Keratinocyte (primary cell): ENCODE data around the gene PLXND1. TPM values are rescaled to one million over a fixed set of nuclear protein-coding genes. Genes with fewer than 3 reads are reported as not detected.

Source experiments
- DNase-seq: peaks from one replicate; pipeline ENCODE4 v3.0.0-alpha.2; 2011; ENCODE audit warnings: low read depth, missing footprints, low spot score
- FAIRE-seq: peaks from 2 replicates; lab custom pipeline; 2011; peaks lifted over from hg19 to GRCh38; lab: Jason Lieb, UNC
- H2AFZ ChIP-seq: 2 replicates; pipeline ENCODE4 v1.6.0; 2012; ENCODE audit warnings: low read length, control low read depth, inconsistent platforms; ENCODE audit not compliant: control insufficient read depth
- H3K27ac ChIP-seq: 2 replicates; pipeline ENCODE4 v1.5.1; 2011; ENCODE audit warnings: low read length; ENCODE audit not compliant: control insufficient read depth, insufficient read depth
- H3K27me3 ChIP-seq: 3 replicates; pipeline ENCODE4 v1.6.0; 2011; ENCODE audit warnings: low read length; ENCODE audit not compliant: control insufficient read depth, insufficient read depth; ENCODE audit errors: extremely low read depth
- H3K36me3 ChIP-seq, 2 experiments: 2 replicates in 1 of 2; 3 replicates in 1 of 2; pipeline ENCODE4 v1.5.1; 2011; ENCODE audit warnings: low read length in 2 of 2, mild to moderate bottlenecking in 1 of 2; ENCODE audit not compliant: control insufficient read depth in 2 of 2, insufficient read depth in 2 of 2; ENCODE audit errors: extremely low read depth in 1 of 2
- H3K4me1 ChIP-seq: 3 replicates; pipeline ENCODE4 v1.5.1; 2011; ENCODE audit warnings: low read length; ENCODE audit not compliant: control insufficient read depth, insufficient read depth; ENCODE audit errors: extremely low read depth
- H3K4me2 ChIP-seq: 3 replicates; pipeline ENCODE4 v1.6.0; 2011; ENCODE audit warnings: low read depth, low read length; ENCODE audit not compliant: control insufficient read depth, insufficient read depth; ENCODE audit errors: extremely low read depth
- H3K4me3 ChIP-seq, 3 experiments: fragments of 200-600 bp in 1 of 3; sonication (generic) in 1 of 3; 2 replicates in 2 of 3; 3 replicates in 1 of 3; pipeline ENCODE4 v1.5.1; 2011 to 2016; ENCODE audit warnings: low read length in 3 of 3, mild to moderate bottlenecking in 3 of 3, control low read depth in 2 of 3, inconsistent platforms in 1 of 3, low read depth in 1 of 3, mixed read lengths in 1 of 3, mixed run types in 1 of 3, moderate library complexity in 1 of 3; ENCODE audit not compliant: control insufficient read depth in 2 of 3, insufficient read depth in 2 of 3; ENCODE audit errors: extremely low read depth in 1 of 3
- H3K79me2 ChIP-seq: 2 replicates; pipeline ENCODE4 v1.6.0; 2012; ENCODE audit warnings: low read length; ENCODE audit not compliant: control insufficient read depth, insufficient read depth
- H3K9ac ChIP-seq: 3 replicates; pipeline ENCODE4 v1.6.0; 2011; ENCODE audit warnings: low read length; ENCODE audit not compliant: control insufficient read depth, insufficient read depth; ENCODE audit errors: extremely low read depth
- H3K9me1 ChIP-seq: 3 replicates; pipeline ENCODE4 v1.6.0; 2011; ENCODE audit warnings: low read length; ENCODE audit not compliant: control insufficient read depth, insufficient read depth; ENCODE audit errors: extremely low read depth
- H3K9me3 ChIP-seq: 2 replicates; pipeline ENCODE4 v1.5.1; 2012; ENCODE audit warnings: low read depth, low read length; ENCODE audit not compliant: control insufficient read depth
- H4K20me1 ChIP-seq: 3 replicates; pipeline ENCODE4 v1.6.0; 2011; ENCODE audit warnings: low read length; ENCODE audit not compliant: control insufficient read depth, insufficient read depth; ENCODE audit errors: extremely low read depth
- EZH2 ChIP-seq: IDR thresholded peaks from one replicate; pipeline ENCODE4 v1.6.1; 2012; ENCODE audit warnings: inconsistent platforms, mild to moderate bottlenecking, low read length, moderate library complexity
- dilution Hi-C: fragments of 300-500 bp; cut with MboI; formaldehyde crosslinking; loops from one replicate; pipeline ENCODE4 v1.7.0; 2020; ENCODE audit warnings: low sequenced_read_pairs; ENCODE audit not compliant: extremely low pct_ligation_motif_present
- polyA plus RNA-seq, 5 experiments: library from polyadenylated mRNA; depleted of rRNA in 3 of 5; stranded (reverse) in 3 of 5; stranded (forward) in 1 of 5; unstranded in 1 of 5; fragments of >200 nt; gene quantifications; 1 replicate in 1 of 5; 2 replicates in 3 of 5; 3 replicates in 1 of 5; pipeline versions ENCODE4 v1.2.1 to v1.2.3, GENCODE V29; 2011 to 2012; ENCODE audit warnings: missing spikeins in 2 of 5, low read depth in 1 of 5, low replicate concordance in 1 of 5
- TF ChIP-seq, protein P1 (sequence below), 3 experiments: IDR thresholded peaks in 1 of 3; conservative IDR thresholded peaks in 1 of 3; optimal IDR thresholded peaks in 1 of 3; 2 replicates in 2 of 3; 3 replicates in 1 of 3; pipeline versions ENCODE3 to v1.5.1; 2011; ENCODE audit warnings: low read length in 3 of 3, mild to moderate bottlenecking in 3 of 3, moderate library complexity in 2 of 3, control low read depth in 1 of 3, inconsistent platforms in 1 of 3; ENCODE audit not compliant: insufficient read depth in 2 of 3; ENCODE audit errors: extremely low read depth in 1 of 3

Gene PLXND1
- polyA plus RNA-seq, 1 donor (not counting 4 experiments of a cell fraction or from before 2014, with no cell fraction given) = 0.09 TPM

- Histone ChIP-seq H3K79me2 (no peaks in the 10 kb centered on the region), H2AFZ (no peak overlapping the region), H3K9ac (no peak overlapping the region), H3K4me1 (no peaks in the 10 kb centered on the region), H3K27ac (no peak overlapping the region), H3K27me3 (no peaks in the 10 kb centered on the region), H3K9me1 (no peaks in the 10 kb centered on the region), H3K36me3 (no peaks in the 10 kb centered on the region), H3K4me3 (no peak overlapping the region), H3K9me3 (no peaks in the 10 kb centered on the region), H4K20me1 (no peaks in the 10 kb centered on the region), H3K4me2 (no peak overlapping the region)
- DNase-seq = no peak
- dilution Hi-C loops = no loop called here
- FAIRE-seq = no peak
- TF ChIP-seq EZH2 = no peak
- TF ChIP-seq, protein P1, sequence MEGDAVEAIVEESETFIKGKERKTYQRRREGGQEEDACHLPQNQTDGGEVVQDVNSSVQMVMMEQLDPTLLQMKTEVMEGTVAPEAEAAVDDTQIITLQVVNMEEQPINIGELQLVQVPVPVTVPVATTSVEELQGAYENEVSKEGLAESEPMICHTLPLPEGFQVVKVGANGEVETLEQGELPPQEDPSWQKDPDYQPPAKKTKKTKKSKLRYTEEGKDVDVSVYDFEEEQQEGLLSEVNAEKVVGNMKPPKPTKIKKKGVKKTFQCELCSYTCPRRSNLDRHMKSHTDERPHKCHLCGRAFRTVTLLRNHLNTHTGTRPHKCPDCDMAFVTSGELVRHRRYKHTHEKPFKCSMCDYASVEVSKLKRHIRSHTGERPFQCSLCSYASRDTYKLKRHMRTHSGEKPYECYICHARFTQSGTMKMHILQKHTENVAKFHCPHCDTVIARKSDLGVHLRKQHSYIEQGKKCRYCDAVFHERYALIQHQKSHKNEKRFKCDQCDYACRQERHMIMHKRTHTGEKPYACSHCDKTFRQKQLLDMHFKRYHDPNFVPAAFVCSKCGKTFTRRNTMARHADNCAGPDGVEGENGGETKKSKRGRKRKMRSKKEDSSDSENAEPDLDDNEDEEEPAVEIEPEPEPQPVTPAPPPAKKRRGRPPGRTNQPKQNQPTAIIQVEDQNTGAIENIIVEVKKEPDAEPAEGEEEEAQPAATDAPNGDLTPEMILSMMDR (optimal IDR thresholded peaks at IDR 0.05 in 1 of 3, IDR thresholded peaks at IDR 0.05 in 1 of 3, conservative IDR thresholded peaks at IDR 0.05 in 1 of 3; ENCODE audit: extremely low read depth in 1 of 3, insufficient read depth in 2 of 3, low read length in 3 of 3) = no peak
Observed at GRCh38 chr3:129539206-129539605, 67.3 kb downstream of the PLXND1 start.

DNA sequence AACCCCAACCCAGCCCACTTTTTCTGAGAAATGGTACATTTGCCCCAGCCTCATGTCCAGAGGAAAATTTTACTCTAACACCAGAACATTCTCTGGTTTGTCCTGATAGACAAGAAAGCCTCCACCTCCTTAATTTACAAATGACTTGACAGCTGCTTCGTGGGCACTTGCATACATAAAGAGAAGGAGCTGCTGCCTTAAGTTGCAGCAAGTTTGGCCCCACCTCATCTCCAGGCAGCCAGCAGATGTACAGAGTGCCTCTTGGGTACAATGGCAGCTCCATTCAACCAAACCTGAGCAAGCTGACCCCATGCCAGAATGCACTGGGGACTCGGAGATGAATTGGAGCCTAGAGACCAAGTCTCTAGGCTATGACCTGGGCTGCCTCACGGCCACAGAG, 69.7 kb downstream of the PLXND1 start:
- dilution Hi-C loops = no loop called here
- no peaks in the 10 kb centered on the region for H3K79me2 ChIP-seq
- no peak for FAIRE-seq

More for the DNA sequence above, 69.7 kb downstream of the PLXND1 start:
- Histone ChIP-seq H3K9me3 (no peaks in the 10 kb centered on the region), H2AFZ (no peak overlapping the region), H3K9me1 (no peaks in the 10 kb centered on the region), H4K20me1 (no peaks in the 10 kb centered on the region), H3K4me2 (no peak overlapping the region), H3K27me3 (no peaks in the 10 kb centered on the region), H3K27ac (no peak overlapping the region), H3K4me3 (no peak overlapping the region), H3K36me3 (no peaks in the 10 kb centered on the region), H3K9ac (no peak overlapping the region), H3K4me1 (no peaks in the 10 kb centered on the region)
- TF ChIP-seq EZH2 = no peak
- TF ChIP-seq, protein P1 (optimal IDR thresholded peaks at IDR 0.05 in 1 of 3, IDR thresholded peaks at IDR 0.05 in 1 of 3, conservative IDR thresholded peaks at IDR 0.05 in 1 of 3; ENCODE audit: extremely low read depth in 1 of 3, insufficient read depth in 2 of 3, low read length in 3 of 3) = no peak
- no peak for DNase-seq
